ENCODE measurements around the gene HK1.
"Not testable (repeated sequence)": the region's sequence is repeated elsewhere in the genome, so short reads cannot be mapped to it uniquely, and the experiment has no call there.

Gene HK1

DNA sequence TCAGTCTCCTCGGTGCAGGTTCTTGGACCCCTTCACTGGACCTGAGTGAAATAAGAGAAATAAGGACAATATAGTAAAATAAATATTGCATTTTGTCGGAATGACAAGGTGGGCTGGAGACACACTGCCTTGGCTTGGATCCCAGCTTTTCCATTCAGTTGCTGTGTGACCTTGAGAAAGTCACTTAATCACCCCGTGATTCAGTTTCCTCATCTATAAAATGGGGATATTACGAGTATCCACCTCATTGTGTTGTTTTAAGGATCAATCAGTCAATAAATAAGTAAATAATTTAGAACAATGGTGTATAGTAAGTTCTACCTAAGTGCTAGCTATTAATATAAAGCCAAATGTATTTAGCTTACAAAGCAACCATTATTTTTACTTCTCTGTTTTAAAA, 29.1 kb downstream of the HK1 start:
- DNase-seq (ENCODE audit: low read depth), result no peak
- TF ChIP-seq, protein P1, sequence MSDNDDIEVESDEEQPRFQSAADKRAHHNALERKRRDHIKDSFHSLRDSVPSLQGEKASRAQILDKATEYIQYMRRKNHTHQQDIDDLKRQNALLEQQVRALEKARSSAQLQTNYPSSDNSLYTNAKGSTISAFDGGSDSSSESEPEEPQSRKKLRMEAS (IDR thresholded peaks at IDR 0.05; ENCODE audit: low read depth, low read length), result no peak
- H3K4me3 ChIP-seq (ENCODE audit: low read depth, low read length), result no peak overlapping the region

DNA sequence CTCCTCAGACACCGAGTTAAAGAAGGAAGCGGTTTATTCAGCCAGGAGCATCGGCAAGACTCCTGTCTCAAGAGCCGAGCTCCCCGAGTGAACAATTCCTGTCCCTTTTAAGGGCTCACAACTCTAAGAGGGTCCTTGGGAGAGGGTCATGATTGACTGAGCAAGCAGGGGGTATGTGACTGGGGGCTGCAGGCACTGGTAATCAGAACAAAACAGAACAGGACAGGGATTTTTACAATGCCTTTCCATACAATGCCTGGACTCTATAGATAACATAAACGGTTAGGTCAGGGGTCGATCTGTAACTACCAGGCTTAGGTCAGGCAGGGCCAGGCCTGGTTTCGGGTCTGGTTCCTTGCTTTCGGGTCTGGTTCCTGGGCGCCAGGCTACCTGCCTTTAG, 30.0 kb downstream of the HK1 start:
- DNase-seq (ENCODE audit: low read depth); H3K4me3 ChIP-seq (ENCODE audit: low read depth, low read length): not testable (repeated sequence)

DNA sequence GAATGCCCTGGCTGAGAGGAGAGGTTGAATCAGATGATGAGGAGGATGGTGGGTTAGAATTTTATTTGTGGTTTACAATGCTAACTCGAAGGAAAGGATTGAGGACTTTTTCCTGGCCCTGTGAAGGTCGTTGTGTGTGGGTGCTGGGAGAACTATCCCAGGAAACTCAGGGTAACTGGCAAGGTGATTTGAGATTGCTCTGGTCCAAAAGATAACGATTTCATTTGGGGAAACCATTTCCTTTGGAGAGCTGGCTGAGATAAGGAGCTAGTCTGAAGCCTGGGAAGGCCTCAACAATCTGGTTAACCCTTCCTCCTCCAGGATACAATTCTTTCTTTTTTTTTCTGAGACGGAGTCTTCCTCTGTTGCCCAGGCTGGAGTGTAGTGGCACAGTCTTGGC, 33.0 kb downstream of the HK1 start:
- DNase-seq (ENCODE audit: low read depth), result no peak
- no peak overlapping the region for H3K4me3 ChIP-seq (ENCODE audit: low read depth, low read length)
- TF ChIP-seq, protein P2, sequence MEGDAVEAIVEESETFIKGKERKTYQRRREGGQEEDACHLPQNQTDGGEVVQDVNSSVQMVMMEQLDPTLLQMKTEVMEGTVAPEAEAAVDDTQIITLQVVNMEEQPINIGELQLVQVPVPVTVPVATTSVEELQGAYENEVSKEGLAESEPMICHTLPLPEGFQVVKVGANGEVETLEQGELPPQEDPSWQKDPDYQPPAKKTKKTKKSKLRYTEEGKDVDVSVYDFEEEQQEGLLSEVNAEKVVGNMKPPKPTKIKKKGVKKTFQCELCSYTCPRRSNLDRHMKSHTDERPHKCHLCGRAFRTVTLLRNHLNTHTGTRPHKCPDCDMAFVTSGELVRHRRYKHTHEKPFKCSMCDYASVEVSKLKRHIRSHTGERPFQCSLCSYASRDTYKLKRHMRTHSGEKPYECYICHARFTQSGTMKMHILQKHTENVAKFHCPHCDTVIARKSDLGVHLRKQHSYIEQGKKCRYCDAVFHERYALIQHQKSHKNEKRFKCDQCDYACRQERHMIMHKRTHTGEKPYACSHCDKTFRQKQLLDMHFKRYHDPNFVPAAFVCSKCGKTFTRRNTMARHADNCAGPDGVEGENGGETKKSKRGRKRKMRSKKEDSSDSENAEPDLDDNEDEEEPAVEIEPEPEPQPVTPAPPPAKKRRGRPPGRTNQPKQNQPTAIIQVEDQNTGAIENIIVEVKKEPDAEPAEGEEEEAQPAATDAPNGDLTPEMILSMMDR (IDR thresholded peaks at IDR 0.05; ENCODE audit: low read depth, low read length), result no peak
- TF ChIP-seq POLR2A (IDR thresholded peaks at IDR 0.05; ENCODE audit: extremely low read depth, insufficient read length), result no peak
- TF ChIP-seq, protein P1 (IDR thresholded peaks at IDR 0.05; ENCODE audit: low read depth, low read length), result no peak
- TF ChIP-seq MYC (IDR thresholded peaks at IDR 0.05; ENCODE audit: low read depth, low read length), result no peak

DNA sequence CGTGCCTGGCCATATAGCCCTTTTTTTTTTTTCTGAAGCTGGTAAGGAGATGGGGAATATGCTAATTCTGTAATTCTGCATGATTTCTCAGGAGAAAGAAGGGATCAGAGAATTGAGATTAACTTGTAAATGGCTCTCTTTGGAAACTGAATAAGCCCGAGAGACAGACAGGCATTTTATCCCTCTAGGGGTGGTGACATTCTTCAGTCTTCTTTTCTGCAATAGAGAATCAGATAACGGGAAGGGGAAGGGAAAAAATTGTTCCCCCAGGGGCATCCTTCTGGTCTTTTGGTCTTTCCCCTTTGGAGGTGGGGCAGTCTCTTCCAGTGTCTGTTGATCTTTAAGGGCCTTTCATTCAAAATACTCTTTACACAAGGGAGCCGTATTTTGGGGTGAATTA, 34.2 kb downstream of the HK1 start:
- no peak overlapping the region for H3K4me3 ChIP-seq (ENCODE audit: low read depth, low read length)
- no peak for DNase-seq (ENCODE audit: low read depth)
- TF ChIP-seq, protein P1 (IDR thresholded peaks at IDR 0.05; ENCODE audit: low read depth, low read length), result no peak
- TF ChIP-seq POLR2A (IDR thresholded peaks at IDR 0.05; ENCODE audit: extremely low read depth, insufficient read length), result no peak
- TF ChIP-seq MYC (IDR thresholded peaks at IDR 0.05; ENCODE audit: low read depth, low read length), result no peak
- TF ChIP-seq, protein P2 (IDR thresholded peaks at IDR 0.05; ENCODE audit: low read depth, low read length), result no peak

DNA sequence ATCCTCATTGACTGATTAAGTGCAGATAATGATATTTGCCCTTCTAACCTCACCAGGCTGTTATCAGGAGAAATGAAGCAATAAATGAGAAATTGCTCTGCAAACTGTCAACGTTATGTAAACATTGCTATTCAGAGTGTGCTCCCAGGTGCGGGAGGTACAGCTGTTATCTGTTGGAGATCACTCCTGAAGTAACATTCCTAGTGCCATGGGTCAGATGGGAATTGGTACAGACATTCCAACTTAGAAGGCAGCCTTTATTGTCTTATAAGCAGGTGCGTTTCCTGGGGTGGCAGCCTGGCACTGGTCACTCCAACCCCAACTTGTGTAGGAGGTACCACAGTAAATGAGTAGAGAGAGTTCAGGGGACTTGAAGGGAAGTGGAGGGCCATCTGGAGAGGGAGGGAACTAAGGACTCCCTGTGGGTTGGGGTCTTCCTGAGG, 36.8 kb downstream of the HK1 start:
- TF ChIP-seq, protein P2 (IDR thresholded peaks at IDR 0.05; ENCODE audit: low read depth, low read length), result no peak
- no peak for TF ChIP-seq POLR2A (IDR thresholded peaks at IDR 0.05; ENCODE audit: extremely low read depth, insufficient read length)
- TF ChIP-seq MYC (IDR thresholded peaks at IDR 0.05; ENCODE audit: low read depth, low read length), result no peak
- H3K4me3 ChIP-seq (ENCODE audit: low read depth, low read length), result no peak overlapping the region
- DNase-seq (ENCODE audit: low read depth), result no peak

DNA sequence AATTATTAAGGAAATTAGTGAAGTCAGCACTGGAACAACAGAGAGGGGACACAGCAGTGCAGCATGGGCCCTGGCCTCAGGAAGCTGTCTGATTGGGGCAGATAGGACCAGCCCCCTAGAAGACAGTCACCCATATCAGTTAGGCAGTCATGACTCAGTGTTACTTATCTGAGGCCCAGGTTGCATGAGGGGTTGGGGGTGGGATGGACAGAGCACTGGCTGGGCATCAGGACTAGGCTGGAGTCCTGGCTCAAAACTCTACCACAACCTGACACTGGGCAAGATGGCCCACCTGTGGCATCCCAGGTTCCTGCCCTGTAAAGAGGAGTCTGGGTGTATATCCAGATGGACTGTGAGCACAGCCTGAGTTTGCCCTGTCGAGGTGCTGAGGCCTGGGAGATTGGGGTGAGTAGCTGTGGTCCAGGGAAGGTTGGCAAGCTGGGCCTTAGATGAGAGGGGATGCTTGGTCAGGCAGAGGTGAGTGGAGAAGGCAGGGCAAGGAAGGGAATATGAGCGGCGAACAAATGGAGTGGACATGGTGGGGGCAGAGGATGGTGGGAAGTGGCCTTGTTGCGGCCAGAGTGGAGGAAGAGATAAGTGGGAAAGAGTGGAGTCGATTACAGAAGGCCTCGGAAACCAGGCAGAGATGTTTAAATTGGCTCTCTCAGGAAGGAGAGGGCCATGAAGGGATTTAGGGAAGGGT, 37.5 kb downstream of the HK1 start:
- no peak for DNase-seq (ENCODE audit: low read depth)
- TF ChIP-seq, protein P1 (IDR thresholded peaks at IDR 0.05; ENCODE audit: low read depth, low read length), result no peak
- TF ChIP-seq, protein P2 (IDR thresholded peaks at IDR 0.05; ENCODE audit: low read depth, low read length), result no peak
- TF ChIP-seq MYC (IDR thresholded peaks at IDR 0.05; ENCODE audit: low read depth, low read length) (no peak), POLR2A (IDR thresholded peaks at IDR 0.05; ENCODE audit: extremely low read depth, insufficient read length) (no peak)
- H3K4me3 ChIP-seq (ENCODE audit: low read depth, low read length), result no peak overlapping the region

All from NB4 (cell line).